Measurements from ENCODE around the gene FOXI2.

FOXI2 gene

GRCh38 chr10:127744956-127745355 is 8.0 kb downstream of the FOXI2 start:
- DNase-seq, result no peak

- DNase-seq, result no peak
Measured at GRCh38 chr10:127745861-127746260, 8.9 kb downstream of the FOXI2 start.

DNA sequence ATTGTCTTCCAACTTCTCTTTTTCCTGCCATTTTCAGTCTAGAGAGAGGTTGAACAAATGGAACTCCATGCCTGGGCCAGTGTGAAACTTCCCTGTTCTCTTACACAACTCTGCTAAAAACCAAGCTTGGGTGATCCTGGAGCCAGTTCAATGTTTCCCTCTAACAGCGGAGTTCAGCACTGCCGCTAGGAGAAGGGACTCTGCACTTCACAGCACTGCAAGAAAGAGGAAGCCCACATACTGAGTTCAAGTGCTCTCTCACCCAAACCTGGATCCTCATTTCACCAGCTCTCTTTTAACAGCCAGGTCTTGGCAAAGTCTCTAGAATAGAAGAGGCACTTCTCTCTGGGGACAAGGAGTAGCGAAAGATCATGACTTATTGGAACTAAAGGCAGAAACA is 18.8 kb downstream of the FOXI2 start:
- DNase-seq, result no peak

DNA sequence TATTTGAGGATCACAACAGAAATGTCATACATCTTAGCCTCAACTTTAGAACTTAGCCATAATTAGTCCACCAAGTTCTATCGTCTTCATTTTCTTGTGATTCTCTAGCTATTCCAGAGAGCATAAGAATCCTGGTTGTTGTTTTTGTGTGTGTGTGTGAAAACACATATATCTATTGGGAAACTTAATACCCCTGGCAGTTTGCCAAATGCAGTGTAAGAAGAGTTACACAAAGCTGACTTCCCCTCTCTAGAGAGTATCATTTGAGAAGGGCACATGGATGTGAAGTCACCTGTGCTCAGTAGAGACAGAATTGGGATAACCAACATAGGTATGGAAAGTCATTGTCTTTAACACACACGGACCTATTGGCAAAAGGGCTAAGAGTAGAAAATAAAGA is 19.3 kb downstream of the FOXI2 start:
- no peak for DNase-seq

- no peak for DNase-seq
Measured at GRCh38 chr10:127757033-127757432, 20.0 kb downstream of the FOXI2 start.

- no peak for DNase-seq
Measured at GRCh38 chr10:127759276-127759675, 22.3 kb downstream of the FOXI2 start.

GRCh38 chr10:127762925-127763324 is 25.9 kb downstream of the FOXI2 start:
- no peak for DNase-seq

GRCh38 chr10:127774766-127775559 is 38.0 kb downstream of the FOXI2 start:
- DNase-seq, result no peak

GRCh38 chr10:127776816-127777215 is 39.8 kb downstream of the FOXI2 start:
- no peak for DNase-seq

DNA sequence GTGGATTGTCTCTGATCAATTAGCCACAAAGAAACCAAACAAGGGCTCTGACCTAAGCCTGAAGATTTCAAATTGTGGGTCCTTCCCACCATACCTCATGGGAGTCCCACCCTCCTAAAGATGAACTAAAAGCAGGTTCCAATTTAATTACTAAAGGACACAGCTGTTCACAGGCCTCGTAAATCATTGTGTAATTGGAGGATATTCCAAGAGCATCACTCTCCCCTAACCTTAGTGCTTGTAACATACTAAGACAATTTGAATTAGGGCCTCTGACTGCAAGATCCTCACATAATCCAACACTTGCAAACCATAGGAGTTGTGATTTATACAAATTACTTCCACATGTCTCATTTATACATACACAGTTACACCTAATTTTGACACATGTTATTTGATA is 44.4 kb downstream of the FOXI2 start:
- DNase-seq, result no peak

DNA sequence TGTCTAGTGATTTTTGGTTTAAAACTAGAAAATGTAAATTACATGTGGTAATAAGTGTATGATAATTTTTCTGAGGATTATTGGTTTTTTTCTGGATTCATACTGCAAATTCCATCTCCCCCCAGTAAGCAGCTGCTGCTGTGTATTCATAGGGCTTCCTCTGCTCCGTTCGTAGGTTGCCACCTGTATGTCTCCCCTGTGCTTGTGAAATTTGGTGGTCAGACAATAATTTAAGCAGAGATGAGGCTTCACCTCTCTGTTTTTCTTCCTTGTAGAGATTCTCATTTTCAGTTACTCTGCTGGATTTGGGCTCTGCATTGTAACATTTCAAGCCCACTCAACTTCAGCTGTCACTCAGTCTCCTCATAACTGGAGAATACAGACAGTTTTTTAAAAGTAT is 50.9 kb downstream of the FOXI2 start:
- no peak for DNase-seq

DNA sequence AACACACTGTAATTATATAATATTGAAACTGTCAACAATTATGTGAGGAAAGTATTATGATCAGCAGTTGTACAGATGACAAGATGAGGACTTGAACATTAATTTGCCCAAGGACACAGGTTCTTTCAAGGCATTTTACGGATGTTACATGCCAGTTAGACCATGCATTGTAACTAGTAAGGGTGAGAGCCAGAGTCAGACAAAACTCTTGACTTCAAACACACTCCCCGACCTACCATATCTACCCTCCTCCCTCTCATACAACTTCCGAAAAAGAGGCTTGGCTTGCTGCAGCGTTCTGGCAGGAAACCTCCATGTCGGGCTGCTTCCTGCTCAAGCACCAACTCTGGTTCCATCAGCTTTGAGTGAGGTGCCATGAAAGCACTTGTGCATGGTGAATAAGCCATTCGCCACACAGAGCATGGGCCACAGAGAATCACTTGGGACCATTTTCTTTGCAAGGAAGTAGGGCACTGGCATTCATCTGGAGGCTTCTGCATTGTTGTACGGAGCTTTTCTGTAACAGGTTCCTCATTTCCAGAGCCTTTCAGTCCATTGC is 53.2 kb downstream of the FOXI2 start:
- DNase-seq, result no peak

All from activated CD4-positive, alpha-beta T cell treated with anti-CD3 and anti-CD28 coated beads, Interleukin-2, amount 50 U/mL, for 4 hours (primary cell).